Ovary (tissue), 3 donors: ENCODE data around the gene CDC25B.

Source experiments
- CTCF ChIP-seq, 3 donors: fragments of 450-650 bp in 2 of 3; fragments of 200-600 bp in 1 of 3; IDR thresholded peaks; one replicate each; pipeline versions ENCODE4 v1.5.1 to v1.8.0; 2016 to 2022; ENCODE audit warnings: antibody characterized with exemption in 3 of 3, mild to moderate bottlenecking in 1 of 3
- EP300 ChIP-seq: sonication (generic); formaldehyde crosslinking; IDR thresholded peaks from one replicate; pipeline ENCODE4 v1.6.1; 2017; ENCODE audit warnings: antibody characterized with exemption
- POLR2A ChIP-seq: fragments of 450-650 bp; IDR thresholded peaks from one replicate; pipeline ENCODE4 v1.6.1; 2017; ENCODE audit warnings: antibody characterized with exemption, mild to moderate bottlenecking, moderate library complexity
- donor health status: DM: no; HTN: no; CAD: no.

DNA sequence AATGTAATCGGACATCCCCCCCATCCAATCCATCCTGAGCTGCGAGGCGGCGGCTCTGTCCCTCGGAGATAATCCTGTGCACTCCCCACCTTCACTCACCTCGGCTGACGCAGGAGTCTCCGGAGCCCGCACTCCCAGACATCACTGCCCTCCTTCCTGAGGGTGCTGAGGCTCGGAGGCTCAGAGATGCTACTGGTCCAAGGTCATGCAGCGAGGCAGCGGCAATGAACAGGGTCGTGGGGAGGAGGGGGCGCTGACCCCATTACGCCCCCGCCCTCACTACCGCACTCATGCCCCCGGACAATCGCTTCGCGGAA, 29.0 kb upstream of the CDC25B start:
- no peak for TF ChIP-seq POLR2A
- TF ChIP-seq CTCF (IDR thresholded peaks at IDR 0.05), result no peak
- no peak for TF ChIP-seq EP300
